Hippocampal formation (tissue), 2 donors: ENCODE results near the gene ZFPM1.

Source experiments
- DNase-seq, 2 donors: peaks; one replicate each; lab custom pipeline; 2025; lab: John Stamatoyannopoulos, UW

ZFPM1 gene

GRCh38 chr16:88497561-88498462 is 44.7 kb downstream of the ZFPM1 start:
- DNase-seq: no peak

GRCh38 chr16:88498576-88499208 is 45.6 kb downstream of the ZFPM1 start:
- DNase-seq: no peak

- DNase-seq: no peak
Observed at GRCh38 chr16:88499292-88499691, 46.2 kb downstream of the ZFPM1 start.

GRCh38 chr16:88499836-88500251 is 46.8 kb downstream of the ZFPM1 start:
- no peak for DNase-seq

GRCh38 chr16:88500255-88500661 is 47.2 kb downstream of the ZFPM1 start:
- no peak for DNase-seq

- DNase-seq: no peak
Observed at GRCh38 chr16:88502371-88502770, 49.3 kb downstream of the ZFPM1 start.

- DNase-seq: no peak
Observed at GRCh38 chr16:88502776-88503280, 49.7 kb downstream of the ZFPM1 start.

- no peak for DNase-seq
Observed at GRCh38 chr16:88503374-88503770, 50.3 kb downstream of the ZFPM1 start.

- no peak for DNase-seq
Observed at GRCh38 chr16:88503771-88504488, 50.9 kb downstream of the ZFPM1 start.

GRCh38 chr16:88504489-88505404 is 51.7 kb downstream of the ZFPM1 start:
- no peak for DNase-seq

GRCh38 chr16:88505405-88506082 is 52.5 kb downstream of the ZFPM1 start:
- DNase-seq: no peak

- no peak for DNase-seq
Observed at GRCh38 chr16:88506723-88507122, 53.6 kb downstream of the ZFPM1 start.

- DNase-seq: no peak
Observed at GRCh38 chr16:88507231-88507743, 54.2 kb downstream of the ZFPM1 start.

GRCh38 chr16:88508376-88508867 is 55.3 kb downstream of the ZFPM1 start:
- DNase-seq: no peak

GRCh38 chr16:88508868-88509748 is 56.0 kb downstream of the ZFPM1 start:
- no peak for DNase-seq

GRCh38 chr16:88509749-88510069 is 56.6 kb downstream of the ZFPM1 start:
- no peak for DNase-seq

- no peak for DNase-seq
Observed at GRCh38 chr16:88510091-88510994, 57.3 kb downstream of the ZFPM1 start.

- no peak for DNase-seq
Observed at GRCh38 chr16:88511060-88511459, 58.0 kb downstream of the ZFPM1 start.
